H1 (cell line): ENCODE measurements around the gene HOXC5. TPM values are rescaled to one million over a fixed set of nuclear protein-coding genes. Genes with fewer than 3 reads are reported as not detected.

Experiments used
- ASH2L ChIP-seq: fragments of 200-600, 300-600 bp; sonication (generic); IDR thresholded peaks from one replicate; pipeline ENCODE4 v1.7.1; 2017; ENCODE audit warnings: low read length
- EZH2 ChIP-seq: fragments of 200-600 bp; sonication (generic); IDR thresholded peaks from 2 replicates; pipeline ENCODE4 v1.7.1; 2012; ENCODE audit warnings: low read depth, mild to moderate bottlenecking, moderate library complexity, low read length, inconsistent platforms; ENCODE audit not compliant: severe bottlenecking
- PHF8 ChIP-seq: fragments of 200-600 bp; sonication (generic); conservative IDR thresholded peaks from 2 replicates; pipeline ENCODE4 v1.7.1; 2012; ENCODE audit warnings: low read depth, mild to moderate bottlenecking, inconsistent platforms, low read length, moderate library complexity
- POU5F1 ChIP-seq: IDR thresholded peaks from 2 replicates; pipeline ENCODE4 v1.6.1; 2011; ENCODE audit warnings: low read depth, mild to moderate bottlenecking, low read length, moderate library complexity
- polyA plus RNA-seq, 7 experiments: library from polyadenylated mRNA; depleted of rRNA in 3 of 7; stranded (reverse) in 5 of 7; unstranded in 2 of 7; fragments of >200 nt in 5 of 7; fragments of 200-250 nt in 2 of 7; gene quantifications; 1 replicate in 5 of 7; 2 replicates in 1 of 7; 4 replicates in 1 of 7; pipeline versions ENCODE4 v1.2.1 to v1.2.3, GENCODE V29; 2011 to 2013; ENCODE audit warnings: missing spikeins in 2 of 7, mixed read lengths in 2 of 7
- total RNA-seq: library from RNA; stranded (reverse); fragmentation: NEBNext Ultra II Directional; extraction: Animal tissue kit (Norgen Biotek cat#: 25700); gene quantifications from 2 replicates; pipeline ENCODE4 v1.2.1, GENCODE V29; 2021

HOXC5 gene
- total and polyA plus RNA-seq, 2 of the 8 experiments (the other 6 are each of a cell fraction or from before 2014, with no cell fraction given): not detected

DNA sequence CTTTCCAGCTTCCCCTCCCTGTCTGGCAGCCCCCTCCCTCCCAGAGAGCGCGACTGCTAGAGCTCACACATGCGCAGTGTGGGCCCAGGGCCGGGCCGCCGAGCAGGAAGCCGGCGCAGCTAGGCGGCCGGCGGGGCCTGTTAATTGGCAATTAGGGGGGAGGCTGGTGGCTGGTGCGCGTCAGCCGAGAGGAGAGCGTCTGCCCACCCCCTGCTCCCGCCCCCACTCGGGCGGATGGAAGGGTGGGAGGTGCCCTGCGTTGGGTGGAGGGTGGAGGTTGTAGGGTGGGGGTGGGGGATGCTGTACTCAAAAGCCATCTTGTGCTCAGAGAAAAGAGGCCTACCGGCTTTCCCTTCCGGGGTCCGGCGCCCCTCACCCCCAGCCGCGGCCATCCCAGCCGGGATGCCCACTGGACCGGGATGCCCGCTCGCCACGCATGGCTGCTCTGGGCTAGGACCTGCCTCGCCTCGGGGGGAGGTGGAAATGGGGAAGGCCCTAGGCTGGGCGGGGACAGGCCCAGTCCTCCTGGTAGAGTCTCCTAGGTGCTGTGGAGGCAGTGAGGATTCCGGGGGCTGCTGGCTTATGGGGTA lies 14.9 kb upstream of the HOXC5 start (continued):
- TF ChIP-seq POU5F1: no peak
- peak; percentile 33 for TF ChIP-seq ASH2L
- TF ChIP-seq EZH2: peak; percentile 72
- no peak for TF ChIP-seq PHF8
